Measurements from ENCODE around the gene DHX34. TPM values are rescaled to one million over a fixed set of nuclear protein-coding genes. Genes with fewer than 3 reads are reported as not detected.
"Not testable (repeated sequence)": the region's sequence is repeated elsewhere in the genome, so short reads cannot be mapped to it uniquely, and the experiment has no call there.

The DHX34 gene
- total RNA-seq, 1 experiment from 2014 or later: 23.0 TPM

DNA sequence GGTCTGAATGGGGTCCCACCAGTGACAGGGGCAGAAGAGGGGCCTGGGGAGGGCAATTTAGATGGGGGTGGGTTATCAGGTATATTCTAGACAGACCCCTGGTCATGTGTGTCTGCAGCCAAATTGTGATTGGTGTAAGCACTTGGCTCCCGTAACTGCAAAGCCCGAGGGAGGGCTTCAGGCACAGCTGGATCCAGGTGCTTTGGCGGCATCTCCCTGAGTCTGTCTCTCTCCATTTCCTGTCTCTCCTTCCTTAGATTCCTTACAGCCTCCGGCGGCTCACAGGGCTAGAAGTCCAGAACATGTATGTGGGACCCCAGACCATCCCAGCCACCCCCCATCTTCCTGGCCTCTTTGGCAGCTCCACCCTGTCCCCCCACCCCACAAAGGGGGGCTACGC, 31.4 kb downstream of the DHX34 start:
- peaks cover 5% of the 10 kb centered on the region for H4K20me1 ChIP-seq (ENCODE audit: insufficient read depth)
- intact Hi-C loops (cut with micrococcal nuclease; ENCODE audit: unreplicated experiment): no loop called here
- TF ChIP-seq, protein P1, sequence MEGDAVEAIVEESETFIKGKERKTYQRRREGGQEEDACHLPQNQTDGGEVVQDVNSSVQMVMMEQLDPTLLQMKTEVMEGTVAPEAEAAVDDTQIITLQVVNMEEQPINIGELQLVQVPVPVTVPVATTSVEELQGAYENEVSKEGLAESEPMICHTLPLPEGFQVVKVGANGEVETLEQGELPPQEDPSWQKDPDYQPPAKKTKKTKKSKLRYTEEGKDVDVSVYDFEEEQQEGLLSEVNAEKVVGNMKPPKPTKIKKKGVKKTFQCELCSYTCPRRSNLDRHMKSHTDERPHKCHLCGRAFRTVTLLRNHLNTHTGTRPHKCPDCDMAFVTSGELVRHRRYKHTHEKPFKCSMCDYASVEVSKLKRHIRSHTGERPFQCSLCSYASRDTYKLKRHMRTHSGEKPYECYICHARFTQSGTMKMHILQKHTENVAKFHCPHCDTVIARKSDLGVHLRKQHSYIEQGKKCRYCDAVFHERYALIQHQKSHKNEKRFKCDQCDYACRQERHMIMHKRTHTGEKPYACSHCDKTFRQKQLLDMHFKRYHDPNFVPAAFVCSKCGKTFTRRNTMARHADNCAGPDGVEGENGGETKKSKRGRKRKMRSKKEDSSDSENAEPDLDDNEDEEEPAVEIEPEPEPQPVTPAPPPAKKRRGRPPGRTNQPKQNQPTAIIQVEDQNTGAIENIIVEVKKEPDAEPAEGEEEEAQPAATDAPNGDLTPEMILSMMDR (conservative IDR thresholded peaks at IDR 0.05): no peak
- TF ChIP-seq EZH2 (IDR thresholded peaks at IDR 0.05; ENCODE audit: low read depth): no peak

DNA sequence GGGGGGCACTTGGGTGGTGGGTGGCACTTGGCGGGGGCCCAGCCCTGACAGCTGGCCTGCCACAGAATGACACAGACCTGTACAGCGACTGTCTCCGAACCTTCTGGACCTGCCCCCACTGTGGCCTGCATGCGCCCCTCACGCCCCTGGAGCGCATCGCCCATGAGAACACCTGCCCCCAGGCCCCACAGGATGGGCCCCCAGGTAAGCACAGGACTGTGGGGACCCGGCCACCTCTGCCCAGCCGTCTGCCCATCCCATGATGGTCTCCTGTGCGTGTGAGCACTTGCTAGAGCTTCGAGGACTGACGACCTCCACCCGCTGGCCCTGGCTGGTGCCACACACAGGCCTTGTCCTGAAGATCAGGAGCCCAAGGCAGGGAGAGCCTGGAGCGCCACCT, 32.0 kb downstream of the DHX34 start:
- ChIA-PET CTCF (no interaction called here), POLR2A (ENCODE audit: unreplicated experiment) (no interaction called here)
- no peak overlapping the region for H2AFZ ChIP-seq
- no peaks in the 10 kb centered on the region for H3K9me3 ChIP-seq (ENCODE audit: insufficient read depth, low read depth)
- peaks cover 4% of the 10 kb centered on the region; the same call in 1 of the 2 replicates for H3K36me3 ChIP-seq (ENCODE audit: low read depth)
- peaks cover 5% of the 10 kb centered on the region for H4K20me1 ChIP-seq (ENCODE audit: insufficient read depth)
- DNase-seq: no peak
- H3K27me3 ChIP-seq (ENCODE audit: insufficient read depth, low read depth): no peaks in the 10 kb centered on the region
- no peaks in the 10 kb centered on the region for H3K9me2 ChIP-seq (ENCODE audit: insufficient read depth)
- no peak overlapping the region for H3K4me3 ChIP-seq
- no peaks in the 10 kb centered on the region for H3K79me2 ChIP-seq (ENCODE audit: low read depth)
- H3F3A ChIP-seq (ENCODE audit: insufficient read depth, low read depth): peaks cover 42% of the 10 kb centered on the region
- BruUV-seq (replicated peaks): no TSS peak
- H3K27ac ChIP-seq: no peak overlapping the region
- H3K4me1 ChIP-seq (replicated peaks; ENCODE audit: insufficient read depth): no peaks in the 10 kb centered on the region
- no peak overlapping the region for H3K4me2 ChIP-seq
- no peak for TF ChIP-seq EZH2 (IDR thresholded peaks at IDR 0.05; ENCODE audit: low read depth)
- TF ChIP-seq, protein P1 (conservative IDR thresholded peaks at IDR 0.05): no peak
- intact Hi-C loops (cut with micrococcal nuclease; ENCODE audit: unreplicated experiment): no loop called here

More for the DNA sequence above, 31.4 kb downstream of the DHX34 start:
- Histone ChIP-seq H3K9me2 (ENCODE audit: insufficient read depth) (no peaks in the 10 kb centered on the region), H3K27ac (no peak overlapping the region), H3K36me3 (ENCODE audit: low read depth) (peaks cover 4% of the 10 kb centered on the region; the same call in 1 of the 2 replicates), H2AFZ (no peak overlapping the region), H3K79me2 (ENCODE audit: low read depth) (no peaks in the 10 kb centered on the region), H3K9me3 (ENCODE audit: insufficient read depth, low read depth) (no peaks in the 10 kb centered on the region), H3K27me3 (ENCODE audit: insufficient read depth, low read depth) (no peaks in the 10 kb centered on the region), H3K4me3 (no peak overlapping the region), H3K4me2 (no peak overlapping the region), H3K4me1 (replicated peaks; ENCODE audit: insufficient read depth) (no peaks in the 10 kb centered on the region), H3F3A (ENCODE audit: insufficient read depth, low read depth) (peaks cover 42% of the 10 kb centered on the region)
- DNase-seq: no peak
- ChIA-PET POLR2A (ENCODE audit: unreplicated experiment) (no interaction called here), CTCF (no interaction called here)
- no TSS peak for BruUV-seq (replicated peaks)

DNA sequence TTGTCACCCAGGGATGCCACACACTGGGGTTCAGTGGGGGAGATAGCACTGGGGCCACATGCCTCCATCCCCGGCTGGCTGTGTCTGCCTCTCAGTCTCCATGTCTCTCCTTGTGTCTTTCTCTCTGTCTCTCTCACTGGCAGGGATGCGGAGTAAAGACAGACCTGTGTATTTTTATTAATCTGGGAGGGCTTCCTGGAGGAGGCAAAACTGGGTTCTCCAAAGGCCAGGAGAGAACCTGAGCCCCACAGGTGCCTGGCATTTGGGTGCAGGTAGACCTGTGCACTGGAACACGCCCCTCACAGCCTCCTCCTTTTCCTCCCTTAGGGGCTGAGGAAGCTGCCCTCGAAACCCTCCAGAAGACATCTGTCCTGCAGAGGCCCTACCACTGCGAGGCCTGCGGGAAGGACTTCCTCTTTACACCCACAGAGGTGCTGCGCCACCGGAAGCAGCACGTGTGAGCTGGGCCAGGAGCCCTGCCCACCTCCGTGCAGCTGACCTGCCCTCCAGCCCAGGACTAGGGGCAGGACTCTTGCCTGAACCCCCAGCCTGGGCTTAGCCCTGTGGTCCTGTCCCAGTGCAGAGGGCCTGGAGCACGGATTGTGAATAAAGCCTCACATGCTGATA, 32.7 kb downstream of the DHX34 start:
- CTCF ChIA-PET: no interaction called here
- Histone ChIP-seq H3F3A (ENCODE audit: insufficient read depth, low read depth) (peaks cover 42% of the 10 kb centered on the region), H3K4me2 (no peak overlapping the region), H4K20me1 (ENCODE audit: insufficient read depth) (peaks cover 5% of the 10 kb centered on the region), H3K79me2 (ENCODE audit: low read depth) (no peaks in the 10 kb centered on the region), H3K4me3 (no peak overlapping the region), H3K4me1 (replicated peaks; ENCODE audit: insufficient read depth) (no peaks in the 10 kb centered on the region), H3K9me3 (ENCODE audit: insufficient read depth, low read depth) (no peaks in the 10 kb centered on the region), H3K9me2 (ENCODE audit: insufficient read depth) (no peaks in the 10 kb centered on the region), H3K36me3 (ENCODE audit: low read depth) (no peaks in the 10 kb centered on the region), H3K27me3 (ENCODE audit: insufficient read depth, low read depth) (no peaks in the 10 kb centered on the region), H3K27ac (no peak overlapping the region), H2AFZ (no peak overlapping the region)
- POLR2A ChIA-PET (ENCODE audit: unreplicated experiment): no interaction called here
- no TSS peak for BruUV-seq (replicated peaks)
- intact Hi-C loops (cut with micrococcal nuclease; ENCODE audit: unreplicated experiment): no loop called here
- TF ChIP-seq EZH2 (IDR thresholded peaks at IDR 0.05; ENCODE audit: low read depth): no peak
- TF ChIP-seq, protein P1 (conservative IDR thresholded peaks at IDR 0.05): no peak
- DNase-seq: no peak

DNA sequence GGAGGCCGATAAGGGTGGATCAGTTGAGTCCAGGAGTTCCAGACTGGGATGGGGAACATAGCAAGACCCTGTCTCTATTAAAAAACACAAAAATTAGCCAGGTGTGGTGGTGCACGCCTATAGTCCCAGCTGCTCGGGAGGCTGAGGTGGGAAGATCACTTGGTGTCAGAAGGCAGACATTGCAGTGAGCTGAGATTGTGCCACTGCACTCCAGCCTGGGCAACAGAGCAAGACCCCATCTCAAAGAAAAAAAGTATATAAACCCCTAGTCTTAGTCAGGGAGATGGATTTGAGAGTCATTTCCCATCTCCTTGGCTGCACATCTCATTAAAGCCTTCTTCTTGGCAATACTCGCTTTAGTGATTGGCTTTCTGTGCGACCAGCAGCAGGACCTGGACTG, 34.8 kb downstream of the DHX34 start:
- H3K4me1 ChIP-seq (replicated peaks; ENCODE audit: insufficient read depth); H4K20me1 ChIP-seq (ENCODE audit: insufficient read depth); intact Hi-C loops (cut with micrococcal nuclease; ENCODE audit: unreplicated experiment); BruUV-seq (replicated peaks); H3K9me3 ChIP-seq (ENCODE audit: insufficient read depth, low read depth); H3K9me2 ChIP-seq (ENCODE audit: insufficient read depth); H3K36me3 ChIP-seq (ENCODE audit: low read depth); H2AFZ ChIP-seq; H3K27me3 ChIP-seq (ENCODE audit: insufficient read depth, low read depth); POLR2A ChIA-PET (ENCODE audit: unreplicated experiment); CTCF ChIA-PET; H3K27ac ChIP-seq; H3K4me3 ChIP-seq; DNase-seq; H3K4me2 ChIP-seq; H3K79me2 ChIP-seq (ENCODE audit: low read depth): not testable (repeated sequence)
- H3F3A ChIP-seq (ENCODE audit: insufficient read depth, low read depth): peaks cover 38% of the 10 kb centered on the region

DNA sequence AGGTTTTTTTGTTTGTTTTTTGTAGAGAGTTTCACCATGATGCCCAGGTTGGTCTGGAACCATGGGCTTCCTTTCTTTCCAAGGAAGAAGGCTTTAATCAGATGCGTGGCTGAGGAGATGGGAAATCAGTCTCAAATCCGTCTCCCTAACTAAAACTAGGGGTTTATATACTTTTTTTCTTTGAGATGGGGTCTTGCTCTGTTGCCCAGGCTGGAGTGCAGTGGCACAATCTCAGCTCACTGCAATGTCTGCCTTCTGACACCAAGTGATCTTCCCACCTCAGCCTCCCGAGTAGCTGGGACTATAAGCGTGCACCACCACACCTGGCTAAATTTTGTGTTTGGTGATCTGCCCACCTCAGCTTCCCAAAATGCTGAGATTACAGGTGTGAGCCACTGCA, 35.4 kb downstream of the DHX34 start:
- BruUV-seq (replicated peaks); CTCF ChIA-PET; H3K4me2 ChIP-seq; H3K27ac ChIP-seq; H4K20me1 ChIP-seq (ENCODE audit: insufficient read depth); H3K27me3 ChIP-seq (ENCODE audit: insufficient read depth, low read depth); H3K9me2 ChIP-seq (ENCODE audit: insufficient read depth); H3K4me3 ChIP-seq; H2AFZ ChIP-seq; intact Hi-C loops (cut with micrococcal nuclease; ENCODE audit: unreplicated experiment); H3K9me3 ChIP-seq (ENCODE audit: insufficient read depth, low read depth); H3K79me2 ChIP-seq (ENCODE audit: low read depth); DNase-seq; H3K36me3 ChIP-seq (ENCODE audit: low read depth); H3K4me1 ChIP-seq (replicated peaks; ENCODE audit: insufficient read depth): not testable (repeated sequence)
- H3F3A ChIP-seq (ENCODE audit: insufficient read depth, low read depth): peaks cover 38% of the 10 kb centered on the region
- POLR2A ChIA-PET (ENCODE audit: unreplicated experiment): interaction anchor here (0.6 kb wide), 1 partner anchor 165 kb away, joined by 5 read pairs; no protein-coding TSS in a partner anchor

Measured in PC-9 (cell line).